ENCODE data around the gene NABP1. TPM values are rescaled to one million over a fixed set of nuclear protein-coding genes. Genes with fewer than 3 reads are reported as not detected.

NABP1 gene, protein sequence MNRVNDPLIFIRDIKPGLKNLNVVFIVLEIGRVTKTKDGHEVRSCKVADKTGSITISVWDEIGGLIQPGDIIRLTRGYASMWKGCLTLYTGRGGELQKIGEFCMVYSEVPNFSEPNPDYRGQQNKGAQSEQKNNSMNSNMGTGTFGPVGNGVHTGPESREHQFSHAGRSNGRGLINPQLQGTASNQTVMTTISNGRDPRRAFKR
- total RNA-seq, result 100 to 1,000 TPM in 2 of 4 donors, 10 to 100 TPM in 2; 58.3 to 318 (median 104) TPM

DNA sequence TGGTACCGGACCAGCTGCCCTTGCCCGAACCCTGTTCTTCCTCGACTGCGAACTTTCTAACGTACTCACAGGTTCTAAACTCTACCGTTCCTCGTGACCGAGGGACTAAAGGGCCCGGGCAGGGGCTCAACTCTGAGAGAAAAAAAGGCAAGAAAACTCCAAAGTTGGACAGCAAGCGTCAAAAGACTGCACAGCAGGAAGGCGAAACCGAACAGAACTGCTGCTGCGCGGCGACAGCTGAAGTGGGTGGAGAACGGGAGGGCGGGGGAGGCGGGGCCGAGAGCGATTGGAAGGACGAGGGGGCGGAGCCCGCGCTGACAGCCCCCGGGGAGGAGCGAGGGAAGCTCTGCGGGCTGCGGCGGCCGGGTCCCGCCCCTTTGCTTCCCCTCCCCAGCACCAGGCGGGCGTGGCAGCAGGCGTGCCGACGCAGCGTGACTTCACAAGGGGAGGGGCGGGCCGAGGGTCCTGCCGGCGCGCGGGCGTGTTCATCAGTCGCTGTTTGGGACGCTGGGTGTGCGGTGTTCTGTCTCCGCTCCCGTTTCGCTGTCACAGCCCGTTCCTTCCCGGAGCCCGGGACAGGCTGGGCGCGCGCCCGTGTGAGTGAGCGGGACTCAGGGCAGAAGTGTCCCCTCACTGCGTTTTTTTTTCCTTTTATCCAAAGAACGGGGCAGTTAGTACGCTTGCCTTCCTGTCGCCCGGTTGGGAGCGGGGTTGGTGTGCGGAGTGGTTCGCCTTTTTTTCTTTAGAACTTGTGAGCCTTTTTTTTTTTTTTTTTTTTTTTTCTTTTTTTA, at the start of gene NABP1:
TSS of gene NABP1 (plus strand) at position 491 of the 791 bp plus-strand sequence. CDS start 479 bp downstream, outside the sequence.
- TF ChIP-seq, protein P1, sequence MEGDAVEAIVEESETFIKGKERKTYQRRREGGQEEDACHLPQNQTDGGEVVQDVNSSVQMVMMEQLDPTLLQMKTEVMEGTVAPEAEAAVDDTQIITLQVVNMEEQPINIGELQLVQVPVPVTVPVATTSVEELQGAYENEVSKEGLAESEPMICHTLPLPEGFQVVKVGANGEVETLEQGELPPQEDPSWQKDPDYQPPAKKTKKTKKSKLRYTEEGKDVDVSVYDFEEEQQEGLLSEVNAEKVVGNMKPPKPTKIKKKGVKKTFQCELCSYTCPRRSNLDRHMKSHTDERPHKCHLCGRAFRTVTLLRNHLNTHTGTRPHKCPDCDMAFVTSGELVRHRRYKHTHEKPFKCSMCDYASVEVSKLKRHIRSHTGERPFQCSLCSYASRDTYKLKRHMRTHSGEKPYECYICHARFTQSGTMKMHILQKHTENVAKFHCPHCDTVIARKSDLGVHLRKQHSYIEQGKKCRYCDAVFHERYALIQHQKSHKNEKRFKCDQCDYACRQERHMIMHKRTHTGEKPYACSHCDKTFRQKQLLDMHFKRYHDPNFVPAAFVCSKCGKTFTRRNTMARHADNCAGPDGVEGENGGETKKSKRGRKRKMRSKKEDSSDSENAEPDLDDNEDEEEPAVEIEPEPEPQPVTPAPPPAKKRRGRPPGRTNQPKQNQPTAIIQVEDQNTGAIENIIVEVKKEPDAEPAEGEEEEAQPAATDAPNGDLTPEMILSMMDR (IDR thresholded peaks at IDR 0.05), result no peak
- DNase-seq (ENCODE audit: low spot score) (peak; percentile 96), ATAC-seq (ENCODE audit: low FRiP score) (peak; percentile 95)

DNA sequence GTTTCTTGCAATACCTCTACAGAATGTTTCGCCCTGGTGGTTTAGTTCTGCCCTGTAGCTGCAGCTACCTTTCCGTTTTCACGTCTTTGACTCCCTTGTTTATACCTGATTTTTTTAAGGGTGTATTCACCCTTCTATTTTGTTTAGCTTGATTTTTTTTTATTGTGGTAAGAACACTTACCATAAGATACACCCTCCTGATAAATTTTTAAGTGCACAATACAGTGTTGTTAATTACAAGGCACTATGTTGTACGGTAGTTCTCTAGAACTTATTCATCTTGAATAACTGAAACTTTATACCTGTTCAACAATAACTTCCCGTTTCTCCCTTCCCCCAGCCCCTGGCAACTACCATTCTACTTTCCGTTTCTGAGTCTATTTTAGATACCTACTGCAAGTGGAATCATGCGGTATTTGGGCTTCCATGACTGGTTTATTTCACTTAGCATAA, 48.9 kb upstream of the NABP1 start:
- TF ChIP-seq, protein P1 (IDR thresholded peaks at IDR 0.05), result no peak
- ATAC-seq (ENCODE audit: low FRiP score), result no peak

DNA sequence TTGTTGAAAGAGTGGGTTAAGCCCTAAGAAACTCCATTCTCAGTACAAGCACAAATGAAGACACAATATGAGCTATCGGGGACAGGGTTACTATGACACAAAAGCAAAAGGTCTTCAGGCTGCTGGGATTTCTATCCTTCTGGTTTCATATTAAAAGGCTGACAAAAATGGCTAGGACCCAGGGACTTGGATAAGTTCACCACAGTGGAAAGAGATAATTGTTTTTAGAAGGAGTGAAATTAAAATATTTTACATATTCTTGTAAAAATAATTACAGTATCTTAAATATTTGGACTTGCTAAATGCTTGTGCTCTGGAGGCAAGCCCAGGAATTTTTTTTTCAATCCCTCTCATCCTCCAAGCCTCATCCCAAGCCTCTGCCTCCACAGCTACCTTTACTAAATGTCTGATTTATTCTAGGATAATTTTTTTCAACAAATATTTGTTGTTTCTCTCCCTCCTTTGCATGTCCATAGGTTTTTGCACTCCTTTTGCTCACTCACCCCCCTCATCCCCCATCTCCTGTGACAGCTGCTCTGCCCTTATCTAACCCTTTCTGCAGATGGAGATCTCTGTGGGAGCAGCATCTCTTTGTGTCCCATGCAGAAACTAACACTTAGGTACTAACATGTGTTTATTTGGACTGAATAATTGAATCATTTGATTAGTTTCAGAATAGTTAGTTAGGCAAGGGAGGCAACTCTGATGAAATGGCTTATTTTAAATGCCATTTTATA, 47.8 kb upstream of the NABP1 start:
- TF ChIP-seq, protein P1 (IDR thresholded peaks at IDR 0.05), result no peak
- DNase-seq (ENCODE audit: low spot score) (no peak), ATAC-seq (ENCODE audit: low FRiP score) (no peak)

More for the DNA sequence above, 48.9 kb upstream of the NABP1 start:
- DNase-seq (ENCODE audit: low spot score), result no peak

DNA sequence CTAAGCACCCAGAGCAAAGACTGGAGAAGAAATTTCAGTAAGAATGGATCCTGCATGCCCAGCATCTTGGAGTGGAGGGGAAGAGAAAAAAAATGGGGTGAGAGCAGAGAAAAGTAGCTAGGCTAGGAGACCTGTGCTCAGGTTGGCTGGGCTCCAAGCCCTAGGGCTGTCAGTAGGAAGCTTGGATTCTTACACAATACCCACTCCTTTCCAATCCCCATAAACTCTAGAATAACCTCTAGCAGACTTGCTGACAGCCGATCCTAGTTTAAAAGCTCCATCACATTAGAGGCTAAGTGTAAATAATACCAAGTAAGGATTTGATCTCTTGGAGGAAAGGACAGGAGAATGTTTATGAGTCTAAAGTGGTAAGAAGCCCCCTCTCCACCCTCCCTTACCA, 46.2 kb upstream of the NABP1 start:
- TF ChIP-seq, protein P1 (IDR thresholded peaks at IDR 0.05), result no peak
- no peak for DNase-seq (ENCODE audit: low spot score)
- ATAC-seq (ENCODE audit: low FRiP score), result no peak

DNA sequence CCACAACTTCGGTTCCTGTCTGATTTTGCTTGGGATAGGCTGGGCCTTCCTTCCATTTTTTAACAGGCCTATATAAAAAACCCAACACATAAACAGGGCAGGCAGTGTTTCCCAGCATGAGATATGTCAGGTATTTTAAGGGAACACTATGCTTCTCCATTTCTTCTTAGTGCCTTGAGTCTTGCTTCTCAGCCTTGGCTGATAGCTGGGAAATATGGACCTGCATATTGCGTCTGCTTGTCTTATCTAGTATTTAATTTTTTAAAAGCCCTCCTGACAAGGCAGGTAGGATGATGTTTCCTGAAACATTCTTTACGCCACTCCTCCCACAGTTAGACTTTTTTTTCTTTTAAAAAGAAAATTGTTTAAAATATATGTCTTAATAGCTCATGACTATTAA, 45.5 kb upstream of the NABP1 start:
- no peak for DNase-seq (ENCODE audit: low spot score)
- TF ChIP-seq, protein P1 (IDR thresholded peaks at IDR 0.05), result no peak
- no peak for ATAC-seq (ENCODE audit: low FRiP score)

DNA sequence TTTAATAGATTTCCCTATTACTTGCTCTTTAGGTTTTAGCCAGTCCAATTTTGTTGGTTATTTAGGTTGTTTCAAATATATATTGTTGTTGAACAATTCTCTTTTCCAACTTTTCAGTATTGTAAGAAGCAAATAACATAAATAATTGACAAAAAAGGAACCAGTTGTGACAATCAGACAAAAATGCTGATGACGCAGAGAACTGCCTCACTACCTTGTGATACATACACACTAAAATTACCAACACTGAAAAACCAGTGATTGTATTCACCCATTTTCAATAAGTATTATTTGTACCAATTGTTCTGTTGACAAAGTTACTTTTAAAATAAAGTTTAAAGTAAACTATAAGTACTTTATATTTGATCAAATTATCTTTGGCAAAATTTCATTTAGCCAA, 43.1 kb upstream of the NABP1 start:
- ATAC-seq (ENCODE audit: low FRiP score) (no peak), DNase-seq (ENCODE audit: low spot score) (no peak)
- TF ChIP-seq, protein P1 (IDR thresholded peaks at IDR 0.05), result no peak

Measured in omental fat pad (tissue), 4 donors.